WERI-Rb-1 (cell line): ENCODE data around the gene WAS.

ENCODE experiments used
- DNase-seq: peaks from one replicate; pipeline ENCODE4 v3.0.0-alpha.2; 2020
- H3K27ac ChIP-seq: fragments of 250-450 bp; sonication (Bioruptor Pico); 2 replicates; pipeline ENCODE4 v1.5.1; 2020; ENCODE audit warnings: mild to moderate bottlenecking, moderate library complexity
- H3K27me3 ChIP-seq: fragments of 250-450 bp; sonication (Bioruptor Pico); 2 replicates; pipeline ENCODE4 v1.5.1; 2021; ENCODE audit warnings: mild to moderate bottlenecking, low read depth, moderate library complexity; ENCODE audit not compliant: insufficient read depth, severe bottlenecking
- H3K36me3 ChIP-seq: fragments of 250-450 bp; sonication (Bioruptor Pico); 2 replicates; pipeline ENCODE4 v1.5.1; 2020; ENCODE audit warnings: mild to moderate bottlenecking, moderate library complexity
- H3K4me3 ChIP-seq: 2 replicates; pipeline ENCODE4 v1.5.1; 2011; ENCODE audit warnings: low read depth, mild to moderate bottlenecking, control low read depth, low read length
- H3K9me3 ChIP-seq: fragments of 250-450 bp; sonication (Bioruptor Pico); 2 replicates; pipeline ENCODE4 v1.5.1; 2021; ENCODE audit warnings: mild to moderate bottlenecking, moderate library complexity; ENCODE audit not compliant: severe bottlenecking
- CTCF ChIP-seq: IDR thresholded peaks from 2 replicates; pipeline ENCODE4 v1.5.1; 2011; ENCODE audit warnings: low read depth, mild to moderate bottlenecking, control low read depth, inconsistent platforms, low read length

WAS gene

DNA sequence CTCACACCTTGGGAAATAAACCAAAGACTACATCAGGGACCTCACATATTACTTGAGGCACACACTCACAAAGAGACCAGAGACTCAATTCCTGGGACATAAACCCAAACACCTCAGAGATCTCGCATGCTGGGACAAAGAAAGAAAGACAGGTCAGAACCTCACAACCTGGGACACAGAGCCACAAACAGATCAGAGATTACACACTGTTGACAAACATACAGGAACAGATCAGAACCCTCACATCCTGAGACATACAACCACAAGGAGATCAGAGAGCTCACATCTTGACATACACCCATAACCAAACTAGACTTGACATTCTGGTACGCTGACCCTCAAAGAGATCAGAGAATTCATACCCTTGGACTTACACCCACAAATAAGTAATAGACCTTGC, 30.2 kb downstream of the WAS start:
- no peak for TF ChIP-seq CTCF
- Histone ChIP-seq H3K9me3 (no peaks in the 10 kb centered on the region), H3K27me3 (peaks cover 6% of the 10 kb centered on the region), H3K27ac (no peak overlapping the region), H3K4me3 (no peak overlapping the region), H3K36me3 (no peaks in the 10 kb centered on the region; the same call in 1 of the 2 replicates)
- DNase-seq: no peak

DNA sequence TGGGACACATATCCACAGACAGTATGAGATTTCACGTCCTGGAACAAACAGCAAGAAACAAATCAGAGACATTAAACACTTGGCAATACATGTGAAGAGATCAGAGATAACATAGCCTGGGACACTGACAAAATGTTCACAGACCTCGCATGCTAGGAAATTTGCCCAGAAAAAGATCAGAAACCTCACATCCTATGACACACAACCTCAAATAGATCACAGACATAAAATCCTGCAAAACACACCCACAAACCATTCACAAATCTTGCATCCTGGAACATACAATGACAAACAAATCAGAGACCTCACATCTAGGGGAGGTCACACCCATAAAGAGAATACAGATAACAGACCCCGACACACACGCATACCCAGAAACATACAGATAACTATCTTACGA, 31.0 kb downstream of the WAS start:
- no peak overlapping the region; the same call in 1 of the 2 replicates for H3K27ac ChIP-seq
- no peak for TF ChIP-seq CTCF
- DNase-seq: no peak
- H3K36me3 ChIP-seq: no peaks in the 10 kb centered on the region; the same call in 1 of the 2 replicates
- H3K4me3 ChIP-seq: no peak overlapping the region
- peaks cover 6% of the 10 kb centered on the region for H3K27me3 ChIP-seq
- H3K9me3 ChIP-seq: no peaks in the 10 kb centered on the region

- DNase-seq: no peak
- no peak overlapping the region; the same call in 1 of the 2 replicates for H3K27ac ChIP-seq
- H3K9me3 ChIP-seq: no peaks in the 10 kb centered on the region
- no peak overlapping the region for H3K4me3 ChIP-seq
- TF ChIP-seq CTCF: no peak
- H3K27me3 ChIP-seq: peaks cover 6% of the 10 kb centered on the region
- no peaks in the 10 kb centered on the region for H3K36me3 ChIP-seq
These were observed 31.5 kb downstream of the WAS start for GRCh38 chrX:48715072-48715471.

DNA sequence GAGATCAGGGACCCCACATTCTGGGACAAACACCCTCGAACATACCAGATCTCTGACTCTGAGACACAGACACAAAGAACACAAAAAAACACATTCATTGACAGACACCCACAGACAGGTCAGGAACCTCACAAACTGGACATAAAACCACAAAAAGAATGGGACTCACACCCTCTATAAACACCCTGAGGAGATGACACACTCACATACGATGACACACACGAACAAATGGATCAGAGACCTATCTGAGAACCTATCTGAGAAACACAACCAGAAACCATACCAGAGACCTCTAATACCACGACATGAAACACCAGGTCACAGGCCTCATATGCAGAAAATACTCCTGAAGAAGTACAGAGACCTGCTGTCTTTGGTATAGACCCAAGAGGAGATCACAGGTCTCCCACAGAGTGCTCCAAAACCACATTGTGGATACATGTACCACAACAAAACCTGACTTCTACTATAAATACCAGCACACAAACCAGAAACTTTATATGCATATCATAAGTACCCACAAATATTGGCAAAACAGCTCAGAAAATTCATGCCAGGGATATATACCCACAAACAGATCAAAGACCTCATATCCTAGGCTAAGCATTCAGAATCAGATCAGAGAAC, 32.4 kb downstream of the WAS start:
- Histone ChIP-seq H3K9me3 (no peaks in the 10 kb centered on the region), H3K4me3 (no peak overlapping the region), H3K27me3 (peaks cover 6% of the 10 kb centered on the region), H3K36me3 (no peaks in the 10 kb centered on the region), H3K27ac (no peak overlapping the region)
- DNase-seq: no peak
- no peak for TF ChIP-seq CTCF

DNA sequence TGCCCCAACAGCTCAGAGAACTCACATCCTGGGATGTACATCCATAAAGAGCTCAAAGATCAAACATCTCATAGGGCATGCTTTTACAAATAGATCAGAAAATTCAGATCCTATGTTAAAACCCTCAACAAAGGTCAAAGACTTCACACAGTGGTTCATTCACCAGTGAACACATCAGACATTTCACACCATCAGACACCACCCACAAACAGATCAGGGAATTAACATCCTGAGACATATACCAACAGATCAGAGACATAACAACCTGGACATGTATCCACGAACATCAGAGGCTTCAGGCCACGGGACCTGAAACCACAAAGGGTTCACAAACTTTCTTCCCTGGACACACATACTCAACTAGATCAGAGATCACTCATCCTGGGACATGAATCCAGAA, 36.4 kb downstream of the WAS start:
- Histone ChIP-seq H3K9me3 (no peaks in the 10 kb centered on the region), H3K27me3 (peaks cover 3% of the 10 kb centered on the region), H3K4me3 (no peak overlapping the region), H3K36me3 (no peaks in the 10 kb centered on the region), H3K27ac (no peak overlapping the region)
- no peak for TF ChIP-seq CTCF
- DNase-seq: no peak

DNA sequence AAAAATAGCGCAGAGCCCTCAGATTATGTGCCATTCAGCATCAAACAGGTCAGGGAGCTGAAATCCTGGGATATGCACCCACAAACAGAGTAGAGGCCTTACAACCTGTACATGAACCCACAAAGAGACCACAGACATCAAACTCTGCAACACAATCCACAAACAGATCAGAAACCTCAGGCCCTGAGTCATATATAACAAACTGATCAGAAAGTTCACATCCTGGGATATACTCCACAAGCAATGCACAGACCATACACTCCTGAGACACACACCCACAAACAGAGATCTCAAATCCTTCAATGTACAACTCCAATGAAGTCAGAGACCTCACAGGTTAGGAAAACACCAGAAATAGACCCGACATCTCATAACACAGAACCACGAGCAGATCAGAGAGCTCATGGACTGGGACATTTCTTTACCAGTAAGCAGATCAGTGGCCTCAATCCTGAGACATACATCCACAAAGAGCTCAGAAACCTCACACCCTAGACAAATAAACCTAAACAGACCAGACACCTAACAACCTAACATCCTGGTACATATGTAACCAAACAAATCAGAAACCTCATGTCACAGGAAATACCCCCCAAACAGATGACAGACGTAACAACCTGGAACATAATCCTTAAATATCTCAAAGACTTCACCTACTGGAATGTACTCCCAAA, 37.1 kb downstream of the WAS start:
- TF ChIP-seq CTCF: no peak

More for the DNA sequence above, 37.1 kb downstream of the WAS start:
- H3K27me3 ChIP-seq: peaks cover under 1% of the 10 kb centered on the region
- H3K36me3 ChIP-seq: no peaks in the 10 kb centered on the region
- no peaks in the 10 kb centered on the region for H3K9me3 ChIP-seq
- DNase-seq: no peak
- H3K4me3 ChIP-seq: no peak overlapping the region
- H3K27ac ChIP-seq: no peak overlapping the region
